Measurements from ENCODE around the gene CDKN1C. TPM values are rescaled to one million over a fixed set of nuclear protein-coding genes. Genes with fewer than 3 reads are reported as not detected.

The CDKN1C gene
- total RNA-seq, 1 experiment from 2014 or later = 15.4 TPM

DNA sequence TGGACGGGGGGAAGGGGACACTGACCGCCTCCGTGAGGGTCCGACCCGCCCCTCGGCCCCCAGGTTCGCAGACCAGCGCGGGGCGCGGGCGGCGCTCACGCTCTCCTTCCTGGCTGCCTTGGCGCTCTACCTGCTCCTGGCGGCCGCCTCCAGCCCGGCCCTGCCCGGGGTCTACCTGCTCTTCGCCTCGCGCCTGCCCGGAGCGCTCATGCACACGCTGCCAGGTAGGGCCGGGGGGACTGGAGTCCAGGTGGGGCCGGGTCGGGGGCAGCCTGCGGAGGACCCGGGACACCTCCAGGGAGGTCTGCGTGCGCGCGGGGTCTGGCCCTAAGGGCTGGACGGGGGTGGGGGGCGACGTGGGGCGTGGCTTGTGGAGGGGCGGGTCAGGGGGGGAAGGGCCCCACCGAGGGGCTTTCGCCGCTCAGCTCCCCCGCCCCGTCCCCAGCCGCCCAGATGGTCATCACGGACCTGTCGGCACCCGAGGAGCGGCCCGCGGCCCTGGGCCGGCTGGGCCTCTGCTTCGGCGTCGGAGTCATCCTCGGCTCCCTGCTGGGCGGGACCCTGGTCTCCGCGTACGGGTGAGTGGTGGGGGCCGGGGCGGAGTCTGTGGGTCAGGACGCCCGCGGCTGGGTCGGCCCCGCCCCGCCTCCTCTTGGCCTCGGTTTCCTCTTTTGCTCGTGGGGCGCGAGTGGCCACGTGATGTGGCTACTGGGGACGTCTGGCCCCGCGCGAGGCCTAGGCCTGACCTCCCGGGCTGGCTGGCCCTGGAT, 23.7 kb upstream of the CDKN1C start:
- no peak for DNase-seq
- Histone ChIP-seq H2AK5ac (ENCODE audit: insufficient read length, low read length) (no peak overlapping the region), H3K9ac (ENCODE audit: extremely low read depth, insufficient read length, low read length) (no peak overlapping the region), H3K14ac (ENCODE audit: insufficient read depth, low read length) (no peak overlapping the region), H3K27me3 (ENCODE audit: insufficient read depth, low read length) (no peaks in the 10 kb centered on the region), H3T11ph (ENCODE audit: low read length) (no peak overlapping the region), H3K79me2 (ENCODE audit: insufficient read depth, low read length) (no peaks in the 10 kb centered on the region), H4K8ac (replicated peaks; ENCODE audit: insufficient read length, low read depth, low read length) (no peak overlapping the region), H4K5ac (ENCODE audit: insufficient read length, low read depth, low read length) (no peak overlapping the region), H2BK15ac (ENCODE audit: low read depth, low read length) (no peak overlapping the region), H3K4me1 (ENCODE audit: insufficient read depth, low read length) (no peaks in the 10 kb centered on the region), H3K9me3 (ENCODE audit: control insufficient read depth, low read depth, low read length) (no peaks in the 10 kb centered on the region), H2AFZ (ENCODE audit: low read length) (no peak overlapping the region), H4K91ac (ENCODE audit: insufficient read length, low read depth, low read length) (no peak overlapping the region), H4K20me1 (ENCODE audit: control insufficient read depth, insufficient read depth, insufficient read length) (peaks cover 6% of the 10 kb centered on the region), H3K27ac (ENCODE audit: insufficient read length, low read depth, low read length) (no peak overlapping the region), H3K4ac (ENCODE audit: low read depth, low read length) (no peak overlapping the region), H3K79me1 (ENCODE audit: insufficient read depth, low read depth, low read length, poor library complexity, severe bottlenecking) (no peaks in the 10 kb centered on the region), H2BK12ac (ENCODE audit: insufficient read length, low read depth, low read length) (no peak overlapping the region), H3K23ac (ENCODE audit: insufficient read length, low read depth, low read length) (no peak overlapping the region), H3K56ac (ENCODE audit: insufficient read length, low read depth, low read length) (no peak overlapping the region), H2BK20ac (ENCODE audit: low read depth, low read length, poor library complexity, severe bottlenecking) (no peak overlapping the region), H3K23me2 (ENCODE audit: insufficient read length, low read depth, low read length, poor library complexity, severe bottlenecking) (no peaks in the 10 kb centered on the region), H2BK5ac (ENCODE audit: insufficient read length, low read length) (no peak overlapping the region), H3K18ac (ENCODE audit: insufficient read length, low read depth, low read length) (no peak overlapping the region), H2BK120ac (ENCODE audit: low read depth, low read length, poor library complexity, severe bottlenecking) (no peak overlapping the region), H3K4me2 (ENCODE audit: insufficient read depth, insufficient read length, low read length) (no peak overlapping the region)
- H3K4me3 Mint-ChIP-seq = no peak overlapping the region
- no peak overlapping the region for H3K27ac Mint-ChIP-seq
- no CpG with 5 or more reads among the region's 78 CpGs for WGBS (ENCODE audit: extremely low coverage, insufficient read length, low lambda C conversion rate)
- TF ChIP-seq, protein P1, sequence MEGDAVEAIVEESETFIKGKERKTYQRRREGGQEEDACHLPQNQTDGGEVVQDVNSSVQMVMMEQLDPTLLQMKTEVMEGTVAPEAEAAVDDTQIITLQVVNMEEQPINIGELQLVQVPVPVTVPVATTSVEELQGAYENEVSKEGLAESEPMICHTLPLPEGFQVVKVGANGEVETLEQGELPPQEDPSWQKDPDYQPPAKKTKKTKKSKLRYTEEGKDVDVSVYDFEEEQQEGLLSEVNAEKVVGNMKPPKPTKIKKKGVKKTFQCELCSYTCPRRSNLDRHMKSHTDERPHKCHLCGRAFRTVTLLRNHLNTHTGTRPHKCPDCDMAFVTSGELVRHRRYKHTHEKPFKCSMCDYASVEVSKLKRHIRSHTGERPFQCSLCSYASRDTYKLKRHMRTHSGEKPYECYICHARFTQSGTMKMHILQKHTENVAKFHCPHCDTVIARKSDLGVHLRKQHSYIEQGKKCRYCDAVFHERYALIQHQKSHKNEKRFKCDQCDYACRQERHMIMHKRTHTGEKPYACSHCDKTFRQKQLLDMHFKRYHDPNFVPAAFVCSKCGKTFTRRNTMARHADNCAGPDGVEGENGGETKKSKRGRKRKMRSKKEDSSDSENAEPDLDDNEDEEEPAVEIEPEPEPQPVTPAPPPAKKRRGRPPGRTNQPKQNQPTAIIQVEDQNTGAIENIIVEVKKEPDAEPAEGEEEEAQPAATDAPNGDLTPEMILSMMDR (conservative IDR thresholded peaks at IDR 0.05) = no peak
- peaks cover 19% of the 10 kb centered on the region for H3K27me3 Mint-ChIP-seq (ENCODE audit: low read depth)
- peaks cover 7 to 18% (median 18%) of the 10 kb centered on the region in 3 experiments for H3K36me3 Mint-ChIP-seq (ENCODE audit: insufficient read depth in 1 of 3, low read depth in 3 of 3)
- peaks cover 6 to 18% of the 10 kb centered on the region in 2 experiments for H3K9me3 Mint-ChIP-seq
- peaks cover 10% of the 10 kb centered on the region in 2 experiments; a peak in 3 of 4 replicates for H3K4me1 Mint-ChIP-seq
